OCI-LY1 (cell line): Measurements from ENCODE around the gene SYAP1.

Experiments
- H2AFZ ChIP-seq: fragments of 200-600 bp; sonication (generic), shearing (Covaris generic); 2 replicates; pipeline ENCODE4 v1.6.0; 2014; ENCODE audit warnings: antibody characterized with exemption, mild to moderate bottlenecking, low read length
- H3F3A ChIP-seq: fragments of 200-600 bp; sonication (generic), shearing (Covaris generic); 2 replicates; pipeline ENCODE4 v1.6.0; 2014; ENCODE audit warnings: mild to moderate bottlenecking, antibody characterized with exemption, low read length, moderate library complexity; ENCODE audit not compliant: insufficient read depth
- H3K27ac ChIP-seq: fragments of 200-600 bp; sonication (generic); 2 replicates; pipeline ENCODE4 v1.5.1; 2014; ENCODE audit warnings: low read length, mixed run types, mild to moderate bottlenecking, low read depth; ENCODE audit not compliant: poor library complexity, severe bottlenecking
- H3K27me3 ChIP-seq: fragments of 200-600 bp; sonication (generic); 2 replicates; pipeline ENCODE4 v1.6.0; 2014; ENCODE audit warnings: antibody characterized with exemption, mild to moderate bottlenecking, low read length, moderate library complexity; ENCODE audit not compliant: insufficient read depth
- H3K36me3 ChIP-seq: fragments of 200-600 bp; sonication (generic); 2 replicates; pipeline ENCODE4 v1.6.1; 2014; ENCODE audit warnings: mild to moderate bottlenecking, antibody characterized with exemption, low read length, moderate library complexity, mixed read lengths; ENCODE audit not compliant: insufficient read depth
- H3K4me1 ChIP-seq: fragments of 200-600 bp; sonication (generic); 2 replicates; pipeline ENCODE4 v1.5.1; 2014; ENCODE audit warnings: mild to moderate bottlenecking, low read length, moderate library complexity; ENCODE audit not compliant: insufficient read depth, severe bottlenecking
- H3K4me2 ChIP-seq: fragments of 200-600 bp; sonication (generic), shearing (Covaris generic); 2 replicates; pipeline ENCODE4 v1.6.1; 2014; ENCODE audit warnings: low read length
- H3K4me3 ChIP-seq: fragments of 200-600 bp; sonication (generic); 2 replicates; pipeline ENCODE4 v1.5.1; 2014; ENCODE audit warnings: low read length, low read depth, mild to moderate bottlenecking, mixed read lengths; ENCODE audit not compliant: poor library complexity, severe bottlenecking
- H3K79me2 ChIP-seq: fragments of 200-600 bp; shearing (Covaris generic); 2 replicates; pipeline ENCODE4 v1.6.1; 2016; ENCODE audit warnings: mixed run types, low read length, mixed read lengths; ENCODE audit not compliant: insufficient read depth
- H3K9ac ChIP-seq: fragments of 200-600 bp; sonication (generic), shearing (Covaris generic); 2 replicates; pipeline ENCODE4 v1.6.1; 2014; ENCODE audit warnings: mild to moderate bottlenecking, low read length, mixed read lengths
- H3K9me2 ChIP-seq: fragments of 200-600 bp; sonication (generic), shearing (Covaris generic); 2 replicates; pipeline ENCODE4 v1.6.1; 2014; ENCODE audit warnings: low read depth, mild to moderate bottlenecking, low read length, mixed read lengths
- H3K9me3 ChIP-seq: fragments of 200-600 bp; shearing (Covaris generic); 2 replicates; pipeline ENCODE4 v1.6.1; 2014; ENCODE audit warnings: low read length, mixed read lengths
- H4K20me1 ChIP-seq: fragments of 200-600 bp; sonication (generic), shearing (Covaris generic); 2 replicates; pipeline ENCODE4 v1.6.0; 2016; ENCODE audit warnings: mild to moderate bottlenecking, low read length; ENCODE audit not compliant: insufficient read depth
- EZH2 ChIP-seq: fragments of 200-600 bp; sonication (generic), shearing (Covaris generic); IDR thresholded peaks from 2 replicates; pipeline ENCODE4 v1.8.0; 2017; ENCODE audit warnings: borderline replicate concordance, mixed run types, mild to moderate bottlenecking, antibody characterized with exemption, low read length, moderate library complexity, mixed read lengths
- TF ChIP-seq, protein P1 (sequence below): fragments of 200-600 bp; sonication (generic), shearing (Covaris generic); IDR thresholded peaks from 2 replicates; pipeline ENCODE4 v1.5.1; 2017; ENCODE audit warnings: mild to moderate bottlenecking, antibody characterized with exemption, low read length, moderate library complexity, mixed read lengths

Gene SYAP1

DNA sequence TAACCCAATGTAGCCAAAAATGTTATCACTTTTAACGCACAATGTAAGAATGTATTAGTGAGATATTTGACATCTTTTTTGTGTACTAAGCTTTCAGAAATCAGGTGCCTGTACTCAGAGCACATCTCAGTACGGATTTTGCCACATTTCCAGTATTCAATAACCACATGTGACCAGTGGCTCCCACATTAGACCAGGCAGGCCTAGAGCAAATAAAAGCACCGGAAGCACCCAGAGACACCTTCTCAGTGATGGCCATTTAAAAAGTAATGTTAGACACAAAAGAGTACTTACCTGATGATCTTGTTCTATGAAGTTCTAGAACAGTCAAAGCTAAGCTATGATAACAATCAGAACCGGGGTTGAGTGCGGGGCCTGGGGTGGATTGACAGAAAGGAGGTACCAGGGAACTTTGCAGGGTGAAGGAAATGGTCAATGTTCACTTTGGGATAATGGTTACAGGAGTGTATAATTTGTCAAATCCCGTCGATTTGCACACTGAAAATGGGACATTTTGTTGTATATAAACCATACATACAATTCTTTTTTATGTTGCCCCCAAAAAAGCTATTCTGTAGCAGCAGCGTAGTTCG, 8.1 kb upstream of the SYAP1 start:
- Histone ChIP-seq H3K4me3 (peak overlapping the region; percentile 94), H3K79me2 (no peaks in the 10 kb centered on the region), H3K27ac (peak overlapping the region; percentile 91), H3K27me3 (no peaks in the 10 kb centered on the region), H3K9ac (peak overlapping the region; percentile 95), H3K4me1 (peaks cover 31% of the 10 kb centered on the region), H3K9me2 (no peaks in the 10 kb centered on the region), H2AFZ (no peak overlapping the region), H3F3A (no peaks in the 10 kb centered on the region), H4K20me1 (no peaks in the 10 kb centered on the region), H3K36me3 (peaks cover 18% of the 10 kb centered on the region), H3K4me2 (peak overlapping the region; percentile 83), H3K9me3 (no peaks in the 10 kb centered on the region)
- TF ChIP-seq EZH2, result no peak
- TF ChIP-seq, protein P1, sequence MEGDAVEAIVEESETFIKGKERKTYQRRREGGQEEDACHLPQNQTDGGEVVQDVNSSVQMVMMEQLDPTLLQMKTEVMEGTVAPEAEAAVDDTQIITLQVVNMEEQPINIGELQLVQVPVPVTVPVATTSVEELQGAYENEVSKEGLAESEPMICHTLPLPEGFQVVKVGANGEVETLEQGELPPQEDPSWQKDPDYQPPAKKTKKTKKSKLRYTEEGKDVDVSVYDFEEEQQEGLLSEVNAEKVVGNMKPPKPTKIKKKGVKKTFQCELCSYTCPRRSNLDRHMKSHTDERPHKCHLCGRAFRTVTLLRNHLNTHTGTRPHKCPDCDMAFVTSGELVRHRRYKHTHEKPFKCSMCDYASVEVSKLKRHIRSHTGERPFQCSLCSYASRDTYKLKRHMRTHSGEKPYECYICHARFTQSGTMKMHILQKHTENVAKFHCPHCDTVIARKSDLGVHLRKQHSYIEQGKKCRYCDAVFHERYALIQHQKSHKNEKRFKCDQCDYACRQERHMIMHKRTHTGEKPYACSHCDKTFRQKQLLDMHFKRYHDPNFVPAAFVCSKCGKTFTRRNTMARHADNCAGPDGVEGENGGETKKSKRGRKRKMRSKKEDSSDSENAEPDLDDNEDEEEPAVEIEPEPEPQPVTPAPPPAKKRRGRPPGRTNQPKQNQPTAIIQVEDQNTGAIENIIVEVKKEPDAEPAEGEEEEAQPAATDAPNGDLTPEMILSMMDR, result no peak

DNA sequence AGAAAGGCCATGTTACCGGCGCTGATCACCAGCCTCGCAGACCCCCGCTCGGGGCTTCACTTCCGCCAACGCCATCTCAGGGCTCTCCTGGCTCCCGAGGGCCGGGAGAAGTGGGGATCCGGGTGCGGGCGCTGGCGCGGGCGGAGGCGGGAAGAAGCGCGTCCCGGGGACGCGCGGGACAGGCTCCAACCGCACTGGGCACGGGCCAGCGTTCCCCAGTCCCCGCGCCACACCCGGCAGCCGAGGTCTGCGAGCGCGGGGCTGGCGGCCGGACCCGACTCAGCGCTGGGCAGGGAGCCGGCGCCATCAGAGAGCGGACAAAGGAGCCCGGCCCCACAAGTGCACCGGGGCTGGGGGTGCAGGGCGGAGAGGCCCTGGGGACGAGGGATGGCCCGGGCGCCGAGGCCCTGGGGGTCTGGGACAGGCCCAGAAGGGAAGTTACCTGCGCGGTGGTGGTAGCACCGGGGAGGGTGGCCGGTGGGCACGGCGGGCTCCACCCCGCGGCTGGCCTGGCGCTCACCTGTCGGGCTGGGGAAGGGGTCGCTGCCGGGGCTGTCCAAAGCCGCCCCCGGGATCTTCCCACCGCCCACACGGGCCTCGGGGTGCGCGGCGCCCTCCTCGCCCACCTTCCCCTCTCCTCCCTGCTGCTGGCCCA, 7.4 kb upstream of the SYAP1 start:
- no peaks in the 10 kb centered on the region for H3K79me2 ChIP-seq
- H3F3A ChIP-seq, result no peaks in the 10 kb centered on the region
- H3K4me1 ChIP-seq, result peaks cover 30% of the 10 kb centered on the region
- no peaks in the 10 kb centered on the region for H4K20me1 ChIP-seq
- H3K27ac ChIP-seq, result peak overlapping the region; percentile 91
- H3K36me3 ChIP-seq, result peaks cover 12% of the 10 kb centered on the region
- no peaks in the 10 kb centered on the region for H3K9me3 ChIP-seq
- H3K27me3 ChIP-seq, result no peaks in the 10 kb centered on the region
- no peaks in the 10 kb centered on the region for H3K9me2 ChIP-seq
- no peak overlapping the region for H2AFZ ChIP-seq
- TF ChIP-seq, protein P1, result no peak
- TF ChIP-seq EZH2, result no peak
- peak overlapping the region; percentile 94 for H3K4me3 ChIP-seq
- peak overlapping the region; percentile 95 for H3K9ac ChIP-seq
- peak overlapping the region; percentile 83 for H3K4me2 ChIP-seq

DNA sequence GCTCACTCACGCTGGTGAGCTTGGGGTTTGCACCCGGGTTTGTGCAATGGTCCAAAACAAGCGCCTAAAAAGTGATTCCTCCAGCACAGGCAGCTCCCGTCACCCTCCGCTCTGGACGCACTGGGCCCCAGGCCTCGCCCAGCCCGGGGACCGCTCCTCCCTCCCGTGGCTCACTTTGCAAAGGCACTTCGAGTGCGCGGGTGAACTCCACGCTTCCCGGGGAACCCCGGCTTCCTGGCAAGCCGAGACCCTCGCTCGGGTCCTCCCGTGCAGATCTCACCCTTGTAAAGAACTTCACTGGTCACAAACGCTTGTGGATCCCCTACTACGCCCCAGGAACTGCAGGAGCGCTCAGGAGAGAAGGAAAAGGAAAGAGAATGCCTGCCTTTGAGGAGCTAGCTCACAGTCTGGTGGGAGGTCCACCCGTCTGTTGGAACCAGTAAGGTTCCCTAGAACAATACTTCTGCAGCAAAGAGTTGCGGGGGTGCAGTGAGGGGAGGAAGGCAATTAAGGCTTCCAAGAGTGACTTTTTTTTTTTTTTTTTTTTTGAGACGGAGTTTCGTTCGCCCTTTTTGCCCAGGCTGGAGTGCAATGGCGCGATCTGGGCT, 6.8 kb upstream of the SYAP1 start, which contains the start of gene CTPS2:
Gene CTPS2, minus strand, starts transcription at position 122 of the 608 bp plus-strand sequence. CDS start 9,767 bp downstream, outside the sequence.
- H4K20me1 ChIP-seq, result no peaks in the 10 kb centered on the region
- H3K9me2 ChIP-seq, result no peaks in the 10 kb centered on the region
- peak within 1 kb of the TSS; percentile 91 for H3K27ac ChIP-seq
- peaks cover 30% of the 10 kb centered on the region for H3K4me1 ChIP-seq
- H3K27me3 ChIP-seq, result no peaks in the 10 kb centered on the region
- peak within 1 kb of the TSS; percentile 94 for H3K4me3 ChIP-seq
- peak within 1 kb of the TSS; percentile 95 for H3K9ac ChIP-seq
- TF ChIP-seq EZH2, result no peak
- TF ChIP-seq, protein P1, result no peak
- H3K79me2 ChIP-seq, result no peaks in the 10 kb centered on the region
- peaks cover 6% of the 10 kb centered on the region for H3K36me3 ChIP-seq
- H3K4me2 ChIP-seq, result peak within 1 kb of the TSS; percentile 83
- no peaks in the 10 kb centered on the region for H3F3A ChIP-seq
- H2AFZ ChIP-seq, result no peak within 1 kb of the TSS
- no peaks in the 10 kb centered on the region for H3K9me3 ChIP-seq
